Hepatocyte (in vitro differentiated cells): ENCODE measurements around the gene SLC30A4. TPM values are rescaled to one million over a fixed set of nuclear protein-coding genes. Genes with fewer than 3 reads are reported as not detected.

Experiments
- DNase-seq: peaks from one replicate; pipeline ENCODE4 v3.0.0-alpha.2; 2016; ENCODE audit warnings: low spot score
- H2AFZ ChIP-seq: fragments of 200-600 bp; sonication (generic); 2 replicates; pipeline ENCODE4 v1.6.0; 2016; ENCODE audit warnings: antibody characterized with exemption, mild to moderate bottlenecking
- H3K27ac ChIP-seq: fragments of 200-600 bp; sonication (generic); 2 replicates; pipeline ENCODE4 v1.5.1; 2016; ENCODE audit warnings: mild to moderate bottlenecking
- H3K27me3 ChIP-seq: fragments of 200-600 bp; sonication (generic); 2 replicates; pipeline ENCODE4 v1.6.1; 2016
- H3K36me3 ChIP-seq: fragments of 200-600 bp; sonication (generic); replicated peaks from 2 replicates; pipeline ENCODE4 v1.5.1; 2016; ENCODE audit warnings: low read depth; ENCODE audit not compliant: insufficient read depth
- H3K4me1 ChIP-seq: fragments of 200-600 bp; sonication (generic); 2 replicates; pipeline ENCODE4 v1.5.1; 2016; ENCODE audit warnings: mild to moderate bottlenecking, moderate library complexity; ENCODE audit not compliant: insufficient read depth
- H3K4me2 ChIP-seq: fragments of 200-600 bp; sonication (generic); 2 replicates; pipeline ENCODE4 v1.6.0; 2016
- H3K4me3 ChIP-seq: fragments of 200-600 bp; sonication (generic); 2 replicates; pipeline ENCODE4 v1.5.1; 2016; ENCODE audit warnings: mild to moderate bottlenecking
- H3K79me2 ChIP-seq: fragments of 200-600 bp; sonication (generic); 2 replicates; pipeline ENCODE4 v1.6.0; 2017; ENCODE audit warnings: mild to moderate bottlenecking
- H3K9me2 ChIP-seq: fragments of 200-600 bp; sonication (generic); replicated peaks from 2 replicates; pipeline ENCODE4 v1.6.0; 2017; ENCODE audit warnings: mild to moderate bottlenecking; ENCODE audit not compliant: insufficient read depth
- H3K9me3 ChIP-seq: fragments of 200-600 bp; sonication (generic); 2 replicates; pipeline ENCODE4 v1.5.1; 2016; ENCODE audit warnings: low read depth, mild to moderate bottlenecking
- H4K20me1 ChIP-seq: fragments of 200-600 bp; sonication (generic); 2 replicates; pipeline ENCODE4 v1.6.0; 2016; ENCODE audit warnings: mild to moderate bottlenecking; ENCODE audit not compliant: insufficient read depth, poor library complexity, severe bottlenecking
- EZH2 ChIP-seq: fragments of 200-600 bp; sonication (generic); IDR thresholded peaks from 2 replicates; pipeline ENCODE4 v1.6.1; 2016; ENCODE audit warnings: antibody characterized with exemption, mild to moderate bottlenecking, borderline replicate concordance
- EZH2phosphoT487 ChIP-seq: fragments of 200-600 bp; sonication (generic); IDR thresholded peaks from one replicate; pipeline ENCODE4 v1.6.1; 2018; ENCODE audit warnings: antibody characterized with exemption, mild to moderate bottlenecking, low read depth, moderate library complexity; ENCODE audit not compliant: unreplicated experiment, severe bottlenecking
- WGBS: methylation state at CpG from one replicate; pipeline ENCODE4 v1.1.6; 2016; ENCODE audit warnings: low lambda C conversion rate; ENCODE audit errors: missing lambda C conversion rate; 5-methylcytosine and 5-hydroxymethylcytosine counted together
- polyA plus RNA-seq: library from polyadenylated mRNA; unstranded; fragments of >200 nt; fragmentation: Nextera tagmentation; extraction: Ambion mirVana; gene quantifications from 2 replicates; pipeline ENCODE4 v1.2.1, GENCODE V29; 2016
- total RNA-seq: library from RNA; depleted of rRNA; stranded (reverse); fragments of >200 nt; gene quantifications from 2 replicates; pipeline ENCODE4 v1.2.3, GENCODE V29; 2014
- TF ChIP-seq, protein P1 (sequence below): fragments of 200-600 bp; sonication (generic); IDR thresholded peaks from 2 replicates; pipeline ENCODE4 v1.5.1; 2016; ENCODE audit warnings: antibody characterized with exemption, mild to moderate bottlenecking; ENCODE audit not compliant: poor library complexity

Gene SLC30A4
- total and polyA plus RNA-seq, 2 experiments from 2014 or later: 2.9 to 4.1 TPM

GRCh38 chr15:45550436-45550835 lies 27.9 kb upstream of the SLC30A4 start:
- Histone ChIP-seq H3K27ac (no peak overlapping the region), H3K4me3 (no peak overlapping the region), H3K9me3 (no peaks in the 10 kb centered on the region), H2AFZ (no peak overlapping the region), H3K79me2 (no peaks in the 10 kb centered on the region), H3K9me2 (no peaks in the 10 kb centered on the region), H3K27me3 (peaks cover 4% of the 10 kb centered on the region), H3K4me1 (no peaks in the 10 kb centered on the region), H4K20me1 (no peaks in the 10 kb centered on the region), H3K4me2 (no peak overlapping the region), H3K36me3 (no peaks in the 10 kb centered on the region)
- no peak for DNase-seq
- TF ChIP-seq EZH2 (no peak), EZH2phosphoT487 (no peak)
- TF ChIP-seq, protein P1, sequence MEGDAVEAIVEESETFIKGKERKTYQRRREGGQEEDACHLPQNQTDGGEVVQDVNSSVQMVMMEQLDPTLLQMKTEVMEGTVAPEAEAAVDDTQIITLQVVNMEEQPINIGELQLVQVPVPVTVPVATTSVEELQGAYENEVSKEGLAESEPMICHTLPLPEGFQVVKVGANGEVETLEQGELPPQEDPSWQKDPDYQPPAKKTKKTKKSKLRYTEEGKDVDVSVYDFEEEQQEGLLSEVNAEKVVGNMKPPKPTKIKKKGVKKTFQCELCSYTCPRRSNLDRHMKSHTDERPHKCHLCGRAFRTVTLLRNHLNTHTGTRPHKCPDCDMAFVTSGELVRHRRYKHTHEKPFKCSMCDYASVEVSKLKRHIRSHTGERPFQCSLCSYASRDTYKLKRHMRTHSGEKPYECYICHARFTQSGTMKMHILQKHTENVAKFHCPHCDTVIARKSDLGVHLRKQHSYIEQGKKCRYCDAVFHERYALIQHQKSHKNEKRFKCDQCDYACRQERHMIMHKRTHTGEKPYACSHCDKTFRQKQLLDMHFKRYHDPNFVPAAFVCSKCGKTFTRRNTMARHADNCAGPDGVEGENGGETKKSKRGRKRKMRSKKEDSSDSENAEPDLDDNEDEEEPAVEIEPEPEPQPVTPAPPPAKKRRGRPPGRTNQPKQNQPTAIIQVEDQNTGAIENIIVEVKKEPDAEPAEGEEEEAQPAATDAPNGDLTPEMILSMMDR: no peak
- 84% methylated on average over 3 of the region's 3 CpGs for WGBS

DNA sequence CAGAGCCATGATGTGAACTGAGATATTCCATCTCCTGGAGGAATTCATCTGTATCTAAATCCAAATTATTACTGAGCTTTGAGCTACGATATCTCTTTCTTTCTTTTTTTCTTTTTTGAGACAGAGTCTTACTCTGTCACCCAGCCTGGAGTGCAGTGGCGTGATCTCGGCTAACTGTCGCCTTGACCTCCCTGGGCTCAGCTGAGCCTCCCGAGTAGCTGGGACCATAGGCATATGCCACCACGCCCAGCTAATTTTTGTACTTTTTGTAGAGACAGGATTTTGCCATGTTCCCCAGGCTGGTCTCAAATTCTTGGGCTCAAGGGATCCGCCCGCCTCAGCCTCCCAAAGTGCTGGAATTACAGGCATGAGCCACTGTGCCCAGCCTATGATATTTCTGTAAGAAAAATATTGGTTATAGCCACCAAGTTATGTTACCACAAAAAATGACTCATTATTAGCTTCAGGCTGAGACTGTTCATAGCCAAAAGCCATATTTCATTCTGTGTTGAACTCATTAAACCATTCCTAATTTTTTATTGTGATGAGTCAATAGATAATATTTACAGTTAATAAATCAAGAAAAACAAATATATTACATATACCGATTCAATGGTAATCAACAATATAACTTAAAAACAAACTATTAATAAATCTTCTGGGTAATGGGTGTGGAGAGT lies 27.1 kb upstream of the SLC30A4 start:
- Histone ChIP-seq H3K4me3 (no peak overlapping the region), H3K79me2 (no peaks in the 10 kb centered on the region), H3K9me3 (no peaks in the 10 kb centered on the region), H3K36me3 (no peaks in the 10 kb centered on the region), H2AFZ (no peak overlapping the region), H3K4me1 (no peaks in the 10 kb centered on the region), H3K9me2 (no peaks in the 10 kb centered on the region), H3K27me3 (no peaks in the 10 kb centered on the region), H4K20me1 (no peaks in the 10 kb centered on the region), H3K27ac (no peak overlapping the region), H3K4me2 (no peak overlapping the region)
- DNase-seq: no peak
- 92% methylated on average over 9 of the region's 9 CpGs for WGBS
- TF ChIP-seq EZH2phosphoT487 (no peak), EZH2 (no peak)
- TF ChIP-seq, protein P1: no peak

- Histone ChIP-seq H3K9me2 (no peaks in the 10 kb centered on the region), H4K20me1 (no peaks in the 10 kb centered on the region), H3K4me1 (no peaks in the 10 kb centered on the region), H3K27me3 (no peaks in the 10 kb centered on the region), H3K36me3 (no peaks in the 10 kb centered on the region), H3K4me3 (no peak overlapping the region), H3K79me2 (no peaks in the 10 kb centered on the region), H3K9me3 (no peaks in the 10 kb centered on the region), H3K27ac (no peak overlapping the region), H3K4me2 (no peak overlapping the region), H2AFZ (no peak overlapping the region)
- DNase-seq: no peak
- TF ChIP-seq, protein P1: no peak
- TF ChIP-seq EZH2: no peak
- no peak for TF ChIP-seq EZH2phosphoT487
- 82% methylated on average over 17 of the region's 17 CpGs for WGBS
Observed at GRCh38 chr15:45548753-45549520, 26.4 kb upstream of the SLC30A4 start.
